Hepatocyte (in vitro differentiated cells): Measurements from ENCODE around the gene GADD45GIP1. TPM values are rescaled to one million over a fixed set of nuclear protein-coding genes. Genes with fewer than 3 reads are reported as not detected.
A peak's percentile ranks its signal among the peaks of the same experiment; 100 is the strongest.

Source experiments
- DNase-seq: peaks from one replicate; pipeline ENCODE4 v3.0.0-alpha.2; 2016; ENCODE audit warnings: low spot score
- H2AFZ ChIP-seq: fragments of 200-600 bp; sonication (generic); 2 replicates; pipeline ENCODE4 v1.6.0; 2016; ENCODE audit warnings: antibody characterized with exemption, mild to moderate bottlenecking
- H3K27ac ChIP-seq: fragments of 200-600 bp; sonication (generic); 2 replicates; pipeline ENCODE4 v1.5.1; 2016; ENCODE audit warnings: mild to moderate bottlenecking
- H3K27me3 ChIP-seq: fragments of 200-600 bp; sonication (generic); 2 replicates; pipeline ENCODE4 v1.6.1; 2016
- H3K36me3 ChIP-seq: fragments of 200-600 bp; sonication (generic); replicated peaks from 2 replicates; pipeline ENCODE4 v1.5.1; 2016; ENCODE audit warnings: low read depth; ENCODE audit not compliant: insufficient read depth
- H3K4me1 ChIP-seq: fragments of 200-600 bp; sonication (generic); 2 replicates; pipeline ENCODE4 v1.5.1; 2016; ENCODE audit warnings: mild to moderate bottlenecking, moderate library complexity; ENCODE audit not compliant: insufficient read depth
- H3K4me2 ChIP-seq: fragments of 200-600 bp; sonication (generic); 2 replicates; pipeline ENCODE4 v1.6.0; 2016
- H3K4me3 ChIP-seq: fragments of 200-600 bp; sonication (generic); 2 replicates; pipeline ENCODE4 v1.5.1; 2016; ENCODE audit warnings: mild to moderate bottlenecking
- H3K79me2 ChIP-seq: fragments of 200-600 bp; sonication (generic); 2 replicates; pipeline ENCODE4 v1.6.0; 2017; ENCODE audit warnings: mild to moderate bottlenecking
- H3K9me2 ChIP-seq: fragments of 200-600 bp; sonication (generic); replicated peaks from 2 replicates; pipeline ENCODE4 v1.6.0; 2017; ENCODE audit warnings: mild to moderate bottlenecking; ENCODE audit not compliant: insufficient read depth
- H3K9me3 ChIP-seq: fragments of 200-600 bp; sonication (generic); 2 replicates; pipeline ENCODE4 v1.5.1; 2016; ENCODE audit warnings: low read depth, mild to moderate bottlenecking
- H4K20me1 ChIP-seq: fragments of 200-600 bp; sonication (generic); 2 replicates; pipeline ENCODE4 v1.6.0; 2016; ENCODE audit warnings: mild to moderate bottlenecking; ENCODE audit not compliant: insufficient read depth, poor library complexity, severe bottlenecking
- CTCF ChIP-seq: fragments of 200-600 bp; sonication (generic); IDR thresholded peaks from 2 replicates; pipeline ENCODE4 v1.5.1; 2016; ENCODE audit warnings: antibody characterized with exemption, mild to moderate bottlenecking; ENCODE audit not compliant: poor library complexity
- EZH2 ChIP-seq: fragments of 200-600 bp; sonication (generic); IDR thresholded peaks from 2 replicates; pipeline ENCODE4 v1.6.1; 2016; ENCODE audit warnings: antibody characterized with exemption, mild to moderate bottlenecking, borderline replicate concordance
- EZH2phosphoT487 ChIP-seq: fragments of 200-600 bp; sonication (generic); IDR thresholded peaks from one replicate; pipeline ENCODE4 v1.6.1; 2018; ENCODE audit warnings: antibody characterized with exemption, mild to moderate bottlenecking, low read depth, moderate library complexity; ENCODE audit not compliant: unreplicated experiment, severe bottlenecking
- WGBS: methylation state at CpG from one replicate; pipeline ENCODE4 v1.1.6; 2016; ENCODE audit warnings: low lambda C conversion rate; ENCODE audit errors: missing lambda C conversion rate; 5-methylcytosine and 5-hydroxymethylcytosine counted together
- polyA plus RNA-seq: library from polyadenylated mRNA; unstranded; fragments of >200 nt; fragmentation: Nextera tagmentation; extraction: Ambion mirVana; gene quantifications from 2 replicates; pipeline ENCODE4 v1.2.1, GENCODE V29; 2016
- total RNA-seq: library from RNA; depleted of rRNA; stranded (reverse); fragments of >200 nt; gene quantifications from 2 replicates; pipeline ENCODE4 v1.2.3, GENCODE V29; 2014

Gene GADD45GIP1
- total and polyA plus RNA-seq, 2 experiments from 2014 or later: 21.0 to 109 TPM

- Histone ChIP-seq H3K27ac (no peak overlapping the region), H3K9me2 (no peaks in the 10 kb centered on the region), H3K9me3 (no peaks in the 10 kb centered on the region), H3K4me2 (no peak overlapping the region), H2AFZ (no peak overlapping the region), H3K4me3 (no peak overlapping the region), H4K20me1 (no peaks in the 10 kb centered on the region), H3K36me3 (no peaks in the 10 kb centered on the region), H3K27me3 (peaks cover 21% of the 10 kb centered on the region), H3K4me1 (peaks cover 11% of the 10 kb centered on the region), H3K79me2 (no peaks in the 10 kb centered on the region)
- DNase-seq: no peak
- TF ChIP-seq CTCF: no peak
- no peak for TF ChIP-seq EZH2phosphoT487
- TF ChIP-seq EZH2: no peak
- 84% methylated on average over 3 of the region's 3 CpGs for WGBS
Measured at GRCh38 chr19:12984143-12984627, 27.2 kb upstream of the GADD45GIP1 start.

DNA sequence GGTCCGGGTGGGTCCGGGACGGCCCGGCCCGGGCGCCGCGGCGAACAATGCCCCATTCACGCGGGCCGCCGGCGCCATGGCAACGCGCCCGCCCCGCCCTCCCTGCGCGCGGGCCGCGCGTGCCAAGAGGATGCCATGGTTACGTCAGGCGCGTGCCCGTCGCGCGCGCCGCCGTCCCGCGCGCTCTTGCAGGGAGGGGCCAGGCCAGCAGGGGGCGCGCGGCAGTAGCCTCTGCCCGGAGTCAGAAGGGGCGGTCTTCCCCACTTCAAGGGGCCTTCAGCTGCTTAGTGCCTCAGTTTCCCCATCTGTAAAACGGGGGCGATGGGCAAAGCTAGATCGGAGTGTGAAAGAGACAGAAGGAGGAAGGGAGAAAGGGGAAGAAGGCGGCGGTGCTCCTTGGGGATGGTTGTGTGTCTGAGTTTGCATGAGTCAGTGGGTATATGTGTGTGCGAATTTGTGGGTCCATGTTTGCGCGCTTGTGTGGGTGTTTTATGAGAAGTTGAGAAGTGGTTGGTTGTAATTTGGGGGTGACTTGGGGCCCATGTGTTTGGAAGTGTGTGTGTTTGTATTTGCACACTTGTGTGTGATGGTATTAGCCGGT, 26.6 kb upstream of the GADD45GIP1 start:
- DNase-seq: peak; percentile 89
- peaks cover 11% of the 10 kb centered on the region for H3K4me1 ChIP-seq
- H2AFZ ChIP-seq: no peak overlapping the region
- H3K9me2 ChIP-seq: no peaks in the 10 kb centered on the region
- TF ChIP-seq CTCF (peak; percentile 90), EZH2phosphoT487 (no peak)
- no peak overlapping the region for H3K4me3 ChIP-seq
- no peaks in the 10 kb centered on the region for H3K36me3 ChIP-seq
- H3K27ac ChIP-seq: no peak overlapping the region
- 19% methylated on average over 27 of the region's 51 CpGs for WGBS
- H3K9me3 ChIP-seq: no peaks in the 10 kb centered on the region
- no peaks in the 10 kb centered on the region for H4K20me1 ChIP-seq
- H3K79me2 ChIP-seq: no peaks in the 10 kb centered on the region
- peaks cover 21% of the 10 kb centered on the region for H3K27me3 ChIP-seq
- H3K4me2 ChIP-seq: peak overlapping the region; percentile 77

- 63% methylated on average over 9 of the region's 10 CpGs for WGBS
- Histone ChIP-seq H3K36me3 (no peaks in the 10 kb centered on the region), H4K20me1 (no peaks in the 10 kb centered on the region), H3K4me2 (peak overlapping the region; percentile 77), H3K4me1 (peaks cover 11% of the 10 kb centered on the region), H3K9me3 (no peaks in the 10 kb centered on the region), H3K4me3 (no peak overlapping the region), H2AFZ (peak overlapping the region; percentile 63), H3K27ac (no peak overlapping the region), H3K9me2 (no peaks in the 10 kb centered on the region), H3K79me2 (no peaks in the 10 kb centered on the region), H3K27me3 (peaks cover 21% of the 10 kb centered on the region)
- DNase-seq: no peak
- TF ChIP-seq EZH2 (no peak), CTCF (no peak), EZH2phosphoT487 (no peak)
Measured at GRCh38 chr19:12983091-12983490, 26.1 kb upstream of the GADD45GIP1 start.
